GF-D8 (cell line): Measurements from ENCODE around the gene F11R.
"Not testable (repeated sequence)": the region's sequence is repeated elsewhere in the genome, so short reads cannot be mapped to it uniquely, and the experiment has no call there.

ENCODE experiments used
- DNase-seq: peaks from one replicate; lab custom pipeline; 2025; lab: John Stamatoyannopoulos, UW

Gene F11R

DNA sequence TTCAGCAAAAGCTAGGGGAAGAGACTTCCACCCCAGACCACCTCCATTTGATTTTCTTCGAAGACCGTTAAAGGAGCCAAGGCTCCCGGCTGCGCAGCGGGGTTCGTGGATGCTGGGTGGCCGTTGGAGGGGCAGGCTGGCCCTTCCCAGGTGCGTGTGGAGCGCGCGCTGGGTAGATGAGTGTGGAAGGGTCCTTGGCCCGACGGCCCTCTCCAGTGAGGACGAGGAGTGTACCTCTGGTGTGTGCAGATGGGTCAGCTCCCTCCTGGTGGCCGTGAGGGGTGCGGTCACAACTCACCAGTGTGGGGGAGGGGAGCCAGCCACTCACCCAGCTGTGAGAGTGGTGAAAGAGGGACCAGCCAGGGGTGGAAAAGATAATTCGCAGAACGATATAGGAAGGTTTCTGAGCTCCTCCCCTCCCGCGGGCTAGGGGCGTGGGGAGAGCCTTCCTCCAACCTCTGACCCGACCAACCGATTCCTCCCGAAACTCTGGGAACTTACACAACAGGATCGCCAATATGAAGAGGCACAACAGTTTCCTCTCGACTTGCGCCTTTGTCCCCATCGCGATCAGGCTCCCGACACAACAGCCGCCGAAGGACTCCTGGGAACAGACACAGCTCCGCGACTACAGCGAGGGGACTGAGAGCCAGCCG, at the start of gene F11R:
F11R (minus strand) TSS at position 644 of the 656 bp plus-strand sequence; CDS start at position 565, 79 bp downstream.
- DNase-seq = peak; percentile 81

DNA sequence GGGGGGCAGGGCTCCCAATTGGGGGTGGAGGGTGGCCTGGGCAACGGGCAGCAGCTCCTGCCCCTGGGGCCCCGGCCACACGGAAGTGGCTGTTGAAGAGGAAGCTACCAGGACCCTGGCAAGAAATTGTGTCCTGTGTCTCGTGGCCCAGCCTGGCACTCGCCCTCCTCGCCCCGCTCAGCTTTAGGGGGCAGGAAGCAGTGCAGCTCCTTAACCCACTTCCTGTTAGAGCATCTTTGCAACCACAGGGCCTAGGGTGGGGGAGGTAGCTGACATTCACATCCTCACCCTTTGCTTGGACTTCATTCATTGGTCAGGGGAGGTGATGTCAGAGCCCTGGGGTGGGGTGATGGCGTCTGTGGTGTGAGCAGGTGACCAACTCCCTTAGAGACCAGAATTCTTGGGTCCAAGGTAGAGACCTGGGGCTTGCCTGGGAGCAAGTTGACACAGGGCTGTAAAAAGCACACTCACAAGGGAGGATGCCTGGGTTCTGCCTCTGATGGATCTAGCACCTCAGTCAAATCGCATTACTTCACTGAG, 48.8 kb upstream of the F11R start, which contains the start of gene ARHGAP30:
ARHGAP30 (minus strand) TSS at position 161 of the 540 bp plus-strand sequence. CDS start 267 bp downstream, outside the sequence.
- DNase-seq = peak; percentile 92

DNA sequence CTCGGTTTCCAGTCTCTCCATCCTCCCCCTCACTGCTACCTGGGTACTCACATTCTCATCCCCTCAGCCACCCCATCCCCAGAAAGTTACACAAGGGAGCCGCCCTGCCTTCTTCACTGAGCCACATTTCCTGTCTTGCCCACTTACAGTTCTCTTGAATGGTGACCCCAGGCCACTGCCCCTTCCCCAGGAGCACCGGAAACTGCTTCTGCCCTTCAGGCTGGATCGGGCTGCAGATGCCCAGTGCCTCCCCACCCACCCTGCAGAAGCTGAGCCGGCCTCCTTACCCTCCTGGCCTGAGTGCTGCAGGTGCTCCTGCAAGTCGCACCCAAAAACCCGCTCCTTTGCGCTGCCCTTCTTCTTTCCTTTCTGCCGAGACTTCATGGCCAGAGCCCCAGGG, 48.3 kb upstream of the F11R start:
- no peak for DNase-seq

DNA sequence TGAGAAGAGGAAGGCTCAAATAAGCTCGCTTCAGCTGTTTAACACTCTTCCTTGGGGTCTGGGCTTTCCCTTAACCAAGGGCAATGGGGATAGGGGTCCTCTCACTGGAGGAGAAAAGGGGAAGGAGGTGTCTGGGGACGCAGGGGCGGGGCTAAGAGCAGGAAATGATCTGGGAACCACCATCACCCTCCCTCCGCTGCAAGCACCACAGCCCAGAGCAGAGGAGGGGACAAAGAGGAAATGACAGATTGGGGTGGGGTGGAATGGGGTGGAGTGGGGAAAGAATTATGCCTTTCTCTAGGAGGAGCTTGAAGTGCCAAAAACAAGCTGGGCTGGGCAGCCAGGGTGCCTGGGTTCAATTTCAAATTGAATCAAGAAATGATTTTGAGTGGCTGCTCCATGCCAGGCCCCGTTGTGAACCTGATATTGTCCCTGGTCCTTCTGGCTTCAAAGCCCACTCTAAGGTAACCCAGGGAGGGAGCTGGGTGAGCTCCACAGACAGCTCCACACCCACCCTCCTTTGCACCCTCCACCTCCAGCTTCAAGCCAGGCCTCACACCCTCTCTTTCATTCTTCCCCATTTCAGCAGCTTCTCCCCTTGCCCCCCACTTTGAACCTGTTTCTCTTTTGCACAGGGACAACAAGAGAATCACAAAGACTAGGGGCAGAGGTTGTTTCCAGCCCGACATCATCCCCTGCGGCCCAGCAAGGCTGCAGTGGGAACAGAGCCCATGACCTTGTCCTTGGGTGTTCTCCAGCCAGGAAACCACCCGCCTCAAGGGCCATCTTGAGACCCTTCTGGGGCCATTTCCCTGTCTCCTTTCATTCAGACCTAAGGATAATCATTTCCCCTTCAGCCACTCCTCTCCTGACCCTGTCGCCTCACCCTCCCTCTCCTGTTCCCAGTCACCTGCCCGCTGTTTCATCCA, 47.6 kb upstream of the F11R start:
- DNase-seq = peak; percentile 89

DNA sequence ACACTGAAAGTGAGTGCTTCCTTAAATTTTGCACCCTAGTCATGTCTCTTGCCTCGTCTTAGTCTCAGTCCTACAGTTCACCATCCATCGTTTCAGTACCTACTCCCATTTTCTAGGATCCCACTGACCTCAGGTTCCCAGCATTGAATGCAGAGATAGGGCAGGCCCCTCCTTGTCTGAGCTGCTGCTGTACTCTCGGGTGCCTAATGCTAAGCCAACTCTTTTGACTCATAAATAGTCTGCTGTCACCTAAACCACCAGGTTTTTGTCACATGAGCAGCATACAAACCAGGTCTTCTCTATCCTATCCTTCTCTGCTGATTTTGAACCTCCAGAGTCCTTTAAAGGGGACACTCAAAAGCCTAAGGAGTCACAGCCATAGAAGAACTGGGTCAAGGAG, 45.7 kb upstream of the F11R start:
- no peak for DNase-seq

DNA sequence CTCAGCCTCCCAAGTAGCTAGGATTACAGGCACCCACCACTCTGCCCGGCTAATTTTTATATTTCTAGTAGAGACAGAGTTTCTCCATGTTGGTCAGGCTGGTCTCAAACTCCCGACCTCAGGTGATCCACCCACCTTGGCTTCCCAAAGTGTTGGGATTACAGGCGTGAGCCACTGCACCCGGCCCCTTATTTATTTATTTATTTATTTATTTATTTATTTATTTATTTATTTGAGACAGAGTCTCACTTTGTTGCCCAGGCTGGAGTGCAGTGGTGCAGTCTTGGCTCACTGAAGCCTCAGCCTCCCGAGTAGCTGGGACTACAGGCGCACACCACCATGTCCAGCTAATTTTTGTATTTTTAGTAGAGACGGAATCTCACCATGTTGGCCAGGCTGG, 44.7 kb upstream of the F11R start:
- DNase-seq = not testable (repeated sequence)

DNA sequence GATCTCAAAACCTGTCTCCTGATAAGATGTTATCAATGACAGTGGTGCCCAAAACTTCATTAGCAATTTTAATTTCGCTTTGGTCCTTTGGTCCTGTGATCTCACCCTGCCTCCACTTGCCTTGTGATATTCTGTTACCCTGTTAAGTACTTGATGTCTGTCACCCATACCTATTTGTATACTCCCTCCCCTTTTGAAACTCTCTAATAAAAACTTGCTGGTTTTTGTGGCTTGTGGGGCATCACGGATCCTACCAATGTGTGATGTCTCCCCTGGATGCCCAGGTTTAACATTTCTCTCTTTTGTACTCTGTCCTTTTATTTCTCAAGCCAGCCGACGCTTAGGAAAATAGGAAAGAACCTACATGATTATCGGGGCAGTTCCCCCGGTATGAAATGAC, 43.0 kb upstream of the F11R start:
- DNase-seq = not testable (repeated sequence)

DNA sequence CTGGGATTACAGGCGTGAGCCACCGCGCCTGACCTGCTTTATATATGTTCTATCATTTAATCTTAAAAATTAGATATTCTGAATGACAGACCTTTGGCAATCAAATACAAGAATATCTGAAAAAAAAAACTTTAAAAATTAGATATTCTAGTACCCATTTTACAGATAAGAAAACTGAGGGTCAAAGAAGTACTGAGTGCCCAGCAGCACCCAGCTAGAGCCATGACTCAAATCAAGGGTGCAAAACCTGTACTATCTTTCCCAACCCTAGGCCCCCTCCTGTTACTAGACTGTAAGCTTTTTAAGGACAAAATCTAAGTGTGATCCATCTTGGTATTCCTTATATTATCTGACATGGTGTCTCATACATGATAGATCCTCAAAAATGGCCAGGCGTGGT, 40.5 kb upstream of the F11R start:
- no peak for DNase-seq

DNA sequence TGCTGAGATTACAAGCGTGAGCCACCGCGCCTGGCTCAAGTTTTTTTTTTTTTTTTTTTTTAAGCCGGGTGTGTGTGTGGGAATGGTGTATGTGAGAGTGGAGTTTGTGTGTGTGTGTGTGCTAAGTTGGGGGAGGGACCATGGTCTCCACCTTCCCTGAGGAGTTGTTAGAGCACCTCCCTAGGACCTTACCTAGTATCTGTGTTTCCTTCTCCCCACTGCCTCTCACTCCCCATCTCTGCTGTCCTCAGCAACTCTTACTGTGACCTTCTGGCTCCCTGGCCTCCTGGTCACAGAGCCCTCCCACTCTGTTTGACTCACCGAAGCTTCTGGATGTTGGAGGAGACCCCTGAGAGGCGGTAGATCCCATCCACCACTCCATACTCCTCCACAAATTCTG, 38.3 kb upstream of the F11R start:
- DNase-seq = no peak

DNA sequence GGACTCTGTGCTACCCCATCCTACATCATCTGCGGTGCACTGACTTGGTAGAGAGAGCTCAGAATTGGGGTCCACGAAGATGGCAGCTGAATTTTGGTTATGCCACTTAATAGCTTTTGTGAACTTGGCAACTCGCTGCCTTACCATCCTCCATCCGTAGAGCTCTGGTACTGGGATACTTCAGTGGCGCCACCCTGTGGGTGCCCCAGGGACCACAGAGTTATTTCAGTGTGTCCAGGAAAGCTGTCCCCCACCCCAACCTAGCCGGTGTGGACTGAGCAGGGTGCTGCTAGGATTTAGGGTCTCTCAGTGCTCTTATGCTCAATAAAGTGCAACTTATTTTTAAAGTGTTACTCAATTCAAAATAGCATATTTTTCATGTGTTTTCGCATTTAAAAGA, 33.9 kb upstream of the F11R start:
- DNase-seq = no peak

DNA sequence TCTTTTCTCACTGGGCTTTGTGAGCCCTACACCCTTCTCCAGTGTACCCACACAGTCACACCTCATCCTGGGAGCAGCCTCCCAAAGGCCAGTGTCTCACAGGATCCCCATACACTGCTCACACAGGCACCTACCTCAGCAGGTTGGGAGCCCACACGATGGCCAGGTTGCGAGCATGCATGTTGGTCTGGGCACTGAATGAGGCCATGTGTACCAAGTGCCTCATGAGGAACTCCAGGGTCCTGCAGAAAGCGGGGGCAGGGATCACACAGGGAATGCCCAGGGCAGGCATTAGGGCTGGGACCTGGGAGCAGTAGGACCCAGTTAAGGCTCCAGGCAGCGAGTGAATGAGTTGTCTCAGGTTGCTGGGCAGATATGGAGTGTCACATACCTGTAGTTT, 33.3 kb upstream of the F11R start:
- no peak for DNase-seq

DNA sequence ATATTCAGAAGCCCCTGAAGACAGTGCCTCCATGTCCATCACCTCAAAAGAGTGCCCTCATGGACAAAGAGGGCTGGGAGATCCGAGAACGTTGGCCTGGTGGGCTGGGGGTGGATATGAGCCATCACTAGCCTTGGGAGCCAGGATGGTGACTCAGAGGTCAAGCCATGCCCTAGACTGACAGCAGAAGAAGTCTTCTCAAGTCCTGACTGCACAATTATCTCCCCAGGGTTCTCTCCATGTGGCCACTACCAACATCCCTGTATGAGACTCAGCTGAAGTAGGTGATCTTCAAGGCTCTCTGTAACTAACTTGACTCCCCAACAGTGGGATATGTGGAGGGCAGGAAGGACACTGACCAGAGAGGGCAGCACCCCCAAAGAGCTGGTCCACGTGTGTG, 31.9 kb upstream of the F11R start:
- DNase-seq = no peak

DNA sequence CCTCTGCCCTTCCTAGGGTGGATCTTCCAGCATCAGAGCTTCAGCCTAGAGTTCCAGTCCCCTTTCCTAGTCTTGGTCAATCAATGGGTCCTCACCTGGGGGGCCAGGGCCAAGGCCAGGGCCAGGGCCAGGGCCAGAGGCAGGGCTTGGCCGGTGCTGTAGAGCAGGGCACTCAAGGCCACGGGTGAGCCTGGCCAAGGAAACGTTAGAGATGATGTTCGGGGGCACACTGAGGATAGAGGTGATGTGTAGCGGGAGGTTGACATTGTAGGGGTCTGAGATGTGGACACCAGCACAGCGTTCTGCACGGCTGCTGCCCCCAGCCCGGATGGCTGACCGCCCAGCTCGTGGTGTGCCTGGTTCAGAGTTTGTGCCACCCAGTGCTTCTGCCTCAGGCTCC, 30.3 kb upstream of the F11R start:
- no peak for DNase-seq

DNA sequence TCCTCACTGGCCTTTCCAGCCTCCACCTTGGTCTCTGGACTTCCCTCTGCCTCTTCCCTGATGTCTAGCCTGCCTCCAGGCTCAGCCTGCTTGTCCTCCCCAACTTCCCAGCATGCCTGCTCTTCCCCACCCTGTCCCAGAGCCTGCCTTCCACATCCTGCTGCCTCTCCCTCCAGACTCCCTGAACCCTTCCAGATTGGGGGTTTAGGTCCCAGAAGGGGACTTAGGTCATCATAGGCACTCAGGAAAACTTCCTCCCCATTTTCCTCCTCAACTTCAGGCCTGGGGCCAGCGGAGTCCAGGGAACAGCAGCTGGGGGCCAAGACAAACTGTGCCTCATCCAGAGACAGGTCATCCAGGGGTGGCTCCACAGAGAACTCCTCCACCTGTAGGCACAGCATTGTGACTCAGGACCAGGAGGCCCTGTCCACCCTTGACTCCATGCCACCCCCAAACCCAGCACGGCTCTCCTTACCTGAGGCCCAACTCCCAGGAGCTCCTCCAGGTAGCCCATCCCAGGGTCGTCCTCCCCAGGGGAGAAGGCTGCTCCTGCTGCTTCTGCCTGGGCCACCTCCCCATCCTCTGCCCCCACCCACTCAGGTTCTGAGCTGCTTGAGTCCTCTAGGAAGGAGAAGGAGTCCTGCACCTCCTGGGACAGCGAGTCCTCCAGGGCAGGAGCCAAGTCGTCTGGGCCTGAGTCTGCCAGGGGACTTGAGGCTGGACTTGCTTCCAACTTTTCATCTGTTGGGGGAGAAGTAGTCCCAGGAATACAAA, 28.2 kb upstream of the F11R start:
- DNase-seq = no peak

DNA sequence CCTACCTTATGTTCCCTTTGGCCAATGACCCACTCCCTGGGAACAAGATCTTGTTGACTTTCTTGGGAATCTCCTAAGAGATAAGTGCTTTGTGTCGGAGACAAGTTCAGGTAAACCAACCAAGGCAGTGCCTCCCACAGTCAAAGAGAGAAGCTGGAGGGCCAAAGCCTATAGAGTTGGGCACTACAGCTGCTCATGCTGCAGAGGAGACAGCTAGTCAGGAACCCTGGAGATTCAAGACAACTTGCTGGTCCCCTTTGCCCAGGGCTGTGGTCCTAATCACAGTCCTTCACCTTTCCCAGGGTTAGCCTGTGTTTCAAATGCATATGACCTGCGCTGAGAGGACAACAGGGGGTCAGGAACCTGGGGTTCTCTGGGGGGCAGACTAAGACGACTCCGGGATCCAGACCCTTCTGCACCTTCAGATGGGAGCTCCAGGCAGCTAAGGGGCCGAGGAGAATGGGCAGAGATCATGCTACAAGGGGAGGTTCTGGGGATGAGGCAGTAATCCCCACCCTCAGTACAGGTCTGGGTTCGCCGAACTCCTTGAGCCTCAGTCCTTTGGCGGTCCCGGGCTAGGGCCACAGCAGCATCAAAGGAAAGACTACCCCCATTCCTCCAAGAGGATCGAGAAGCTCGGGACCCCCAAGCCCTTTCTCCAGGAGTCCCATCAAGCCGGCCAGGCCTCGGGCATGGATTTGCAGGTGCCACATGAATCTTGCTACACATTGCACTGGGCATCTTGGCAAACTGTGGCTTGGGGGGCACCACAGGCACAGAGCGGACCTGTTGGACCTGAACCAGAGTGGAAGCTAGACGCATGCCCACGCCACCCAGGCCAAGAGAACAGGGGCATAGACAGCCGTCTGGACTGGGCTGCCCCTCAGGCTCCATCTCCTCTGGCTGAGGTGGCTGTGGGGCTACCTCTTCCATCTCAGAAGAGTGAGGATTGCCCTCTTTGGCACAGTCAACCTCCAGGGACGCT, 26.8 kb upstream of the F11R start:
- no peak for DNase-seq

DNA sequence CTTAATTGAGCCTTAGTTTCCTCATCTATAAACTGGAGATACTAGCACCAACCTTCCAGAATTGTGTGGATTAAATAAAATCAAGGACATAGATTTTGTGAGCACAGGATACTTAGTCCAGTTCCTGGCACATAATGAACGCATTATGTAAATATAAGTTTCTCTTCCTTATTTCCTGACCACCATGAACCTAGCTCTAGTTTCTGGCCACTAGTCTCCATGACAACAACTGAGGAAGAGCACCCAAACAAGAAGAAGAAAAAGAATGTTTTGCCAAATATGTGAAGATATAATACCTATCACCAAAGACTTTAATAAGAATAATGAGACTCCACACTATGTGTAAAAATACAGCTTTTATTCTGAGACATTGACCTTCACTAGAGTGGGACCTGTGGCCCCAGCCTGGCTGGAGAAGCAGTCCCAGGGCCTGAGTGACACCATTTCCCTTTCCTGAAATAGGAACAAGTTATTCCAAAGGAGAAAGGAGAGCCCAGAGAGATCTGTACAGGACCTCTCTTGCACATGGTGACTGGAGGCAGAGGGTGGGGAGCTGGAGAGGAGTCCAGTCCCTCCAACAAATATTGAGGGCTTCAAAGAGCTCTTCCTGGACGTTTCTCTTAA, 25.8 kb upstream of the F11R start:
- peak; percentile 22 for DNase-seq

DNA sequence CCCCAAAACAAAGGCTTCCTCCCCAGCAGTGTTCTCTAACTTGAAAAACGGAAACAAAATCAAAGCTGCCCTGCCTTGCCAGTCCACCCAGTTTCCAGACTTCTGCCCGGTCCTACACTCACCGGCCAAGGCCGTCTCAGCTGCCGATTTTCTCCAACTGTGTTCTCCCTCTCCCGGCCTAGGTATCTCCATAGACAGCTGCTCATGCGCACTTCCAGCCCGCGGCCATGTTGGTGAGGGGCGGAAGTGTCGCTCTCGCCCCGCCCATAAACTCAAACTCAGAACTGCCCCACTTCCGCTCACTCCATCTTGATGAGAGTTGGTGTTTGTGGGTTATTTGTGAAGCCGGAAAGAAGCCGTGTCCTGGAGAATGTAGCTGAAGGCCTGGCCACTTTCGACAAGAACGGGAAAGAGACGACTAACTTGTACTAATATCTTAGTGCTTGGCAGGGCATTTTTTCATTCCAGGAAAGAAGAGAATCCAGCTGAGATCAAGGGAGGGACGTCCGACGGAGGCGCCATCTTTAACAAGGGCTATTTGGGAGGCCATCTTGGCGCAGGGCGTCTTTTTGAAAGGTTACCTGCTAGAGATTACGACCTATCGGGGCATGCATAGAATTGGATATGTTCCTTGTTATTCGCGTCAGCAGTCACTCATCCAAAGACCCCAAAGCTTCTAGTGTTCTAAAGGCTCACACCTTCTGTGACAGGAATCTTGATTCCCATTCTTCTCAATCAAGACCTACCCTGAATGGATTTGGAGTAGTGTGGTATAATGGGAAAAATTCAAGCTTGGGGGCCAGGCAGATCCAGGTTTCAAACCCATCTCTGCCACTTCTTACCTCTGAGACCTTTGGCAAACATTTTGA, 25.0 kb upstream of the F11R start, which contains the start of gene USF1:
USF1 (minus strand) TSS at position 242 of the 869 bp plus-strand sequence. CDS start 2,702 bp downstream, outside the sequence.
- DNase-seq = peak; percentile 78

DNA sequence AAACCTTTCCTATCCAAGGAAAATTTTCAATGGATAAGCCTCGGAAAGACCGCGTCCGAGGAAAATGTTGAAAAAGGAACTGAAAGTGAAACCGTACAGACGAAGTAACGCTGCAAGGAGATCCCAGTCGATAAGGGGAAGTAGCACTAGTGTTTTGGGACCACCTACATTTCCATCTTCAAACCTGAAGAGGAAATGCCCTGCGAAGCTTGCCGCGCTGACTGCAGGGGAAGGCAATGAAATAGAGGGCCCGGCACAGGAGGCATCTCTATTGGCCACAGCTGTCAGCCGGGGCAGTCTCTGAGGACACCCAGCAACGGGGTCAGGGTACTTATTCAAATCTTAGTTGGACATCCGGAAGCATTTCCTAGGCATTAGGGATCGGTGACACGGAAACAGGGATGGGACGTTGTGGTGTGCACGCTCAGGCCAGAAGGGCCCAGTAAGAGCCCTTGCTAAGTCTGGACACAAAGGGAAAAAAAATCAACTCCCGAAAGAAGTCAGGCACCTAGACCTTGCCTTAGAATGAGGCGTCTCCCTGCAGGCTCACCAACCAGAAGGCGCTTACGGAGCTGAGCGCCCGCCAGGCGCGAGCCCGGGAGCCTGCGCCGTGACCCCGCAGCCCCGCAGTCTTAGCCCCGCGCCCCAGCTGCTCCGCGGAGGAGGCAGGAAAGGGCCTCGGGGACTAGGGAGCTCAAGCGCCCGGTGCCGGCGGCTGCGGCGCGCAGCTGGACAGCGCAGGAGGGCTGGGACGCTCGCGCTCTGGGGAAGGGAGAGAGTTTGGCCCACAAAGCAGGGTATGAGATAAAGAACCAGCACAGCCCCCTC, 24.2 kb upstream of the F11R start:
- DNase-seq = peak; percentile 77
